Activated CD8-positive, alpha-beta T cell treated with anti-CD3 and anti-CD28 coated beads, Interleukin-2, amount 10 ng/mL, durations not matched to agents 7 days and 5 days (primary cell): Measurements from ENCODE around the gene ZFP36L1. TPM values are rescaled to one million over a fixed set of nuclear protein-coding genes. Genes with fewer than 3 reads are reported as not detected.

Experiments used
- ATAC-seq: fragments of 150-1000 bp; cut with Tn5 transposase; one replicate; pipeline ENCODE4 v1.10.0; 2021; ENCODE audit warnings: moderate library complexity
- CTCF ChIA-PET: fragments of 350-600 bp; sonication (Branson Sonifier 250); formaldehyde crosslinking; loops from one replicate; lab custom pipeline; 2021; ENCODE audit warnings: antibody characterized with exemption; lab: Charles Lee
- POLR2A ChIA-PET: fragments of 350-600 bp; sonication (Branson Sonifier 250); formaldehyde crosslinking; loops from one replicate; lab custom pipeline; 2021; ENCODE audit warnings: antibody characterized with exemption; lab: Charles Lee
- DNase-seq: peaks from one replicate; pipeline ENCODE4 v3.0.0-alpha.2; 2020
- H3K27ac Mint-ChIP-seq: one replicate; pipeline ENCODE4 v1.8.0; 2021; ENCODE audit warnings: mild to moderate bottlenecking, mixed read lengths
- H3K27me3 Mint-ChIP-seq: one replicate; pipeline ENCODE4 v1.8.0; 2021; ENCODE audit warnings: low read depth, mixed read lengths
- H3K36me3 Mint-ChIP-seq: one replicate; pipeline ENCODE4 v1.8.0; 2021; ENCODE audit warnings: low read depth, mixed read lengths
- H3K4me1 Mint-ChIP-seq: one replicate; pipeline ENCODE4 v1.8.0; 2021; ENCODE audit warnings: low read depth, mixed read lengths
- H3K4me3 Mint-ChIP-seq: one replicate; pipeline ENCODE4 v1.8.0; 2021; ENCODE audit warnings: mild to moderate bottlenecking, mixed read lengths
- H3K9me3 Mint-ChIP-seq: one replicate; pipeline ENCODE4 v1.8.0; 2022; ENCODE audit warnings: mixed read lengths; ENCODE audit not compliant: insufficient read depth
- total RNA-seq, 2 experiments: library from RNA; stranded (reverse); gene quantifications; one replicate each; pipeline ENCODE4 v1.2.3, GENCODE V29; 2021

The ZFP36L1 gene
- total RNA-seq, 2 experiments from 2014 or later, result 63.3 to 73.2 TPM

- Mint-ChIP-seq H3K27ac (no peak overlapping the region), H3K36me3 (no peaks in the 10 kb centered on the region), H3K4me3 (no peak overlapping the region), H3K9me3 (no peaks in the 10 kb centered on the region), H3K27me3 (peaks cover 9% of the 10 kb centered on the region), H3K4me1 (no peaks in the 10 kb centered on the region)
- ATAC-seq (no peak), DNase-seq (no peak)
- CTCF ChIA-PET, result no interaction called here
- POLR2A ChIA-PET, result no interaction called here
Measured at GRCh38 chr14:68748691-68749090, 44.2 kb downstream of the ZFP36L1 start.

- Mint-ChIP-seq H3K4me3 (no peak overlapping the region), H3K36me3 (no peaks in the 10 kb centered on the region), H3K27me3 (peaks cover 9% of the 10 kb centered on the region), H3K4me1 (no peaks in the 10 kb centered on the region), H3K27ac (no peak overlapping the region), H3K9me3 (no peaks in the 10 kb centered on the region)
- no peak for ATAC-seq
- POLR2A ChIA-PET, result no interaction called here
- CTCF ChIA-PET, result no interaction called here
- no peak for DNase-seq
Measured at GRCh38 chr14:68748260-68748659, 44.6 kb downstream of the ZFP36L1 start.

GRCh38 chr14:68747393-68747792 lies 45.5 kb downstream of the ZFP36L1 start:
- no peak overlapping the region for H3K27ac Mint-ChIP-seq
- no peak for DNase-seq
- ATAC-seq, result no peak
- H3K9me3 Mint-ChIP-seq, result no peaks in the 10 kb centered on the region
- peaks cover 9% of the 10 kb centered on the region for H3K27me3 Mint-ChIP-seq
- H3K4me3 Mint-ChIP-seq, result no peak overlapping the region
- CTCF ChIA-PET, result no interaction called here
- no peaks in the 10 kb centered on the region for H3K4me1 Mint-ChIP-seq
- no peaks in the 10 kb centered on the region for H3K36me3 Mint-ChIP-seq
- POLR2A ChIA-PET, result no interaction called here

- Mint-ChIP-seq H3K4me3 (no peak overlapping the region), H3K27ac (no peak overlapping the region), H3K9me3 (peaks cover 6% of the 10 kb centered on the region), H3K27me3 (peaks cover 6% of the 10 kb centered on the region), H3K4me1 (no peaks in the 10 kb centered on the region), H3K36me3 (peaks cover 2% of the 10 kb centered on the region)
- ChIA-PET CTCF (no interaction called here), POLR2A (no interaction called here)
- DNase-seq (no peak), ATAC-seq (no peak)
Measured at GRCh38 chr14:68744613-68745012, 48.3 kb downstream of the ZFP36L1 start.

DNA sequence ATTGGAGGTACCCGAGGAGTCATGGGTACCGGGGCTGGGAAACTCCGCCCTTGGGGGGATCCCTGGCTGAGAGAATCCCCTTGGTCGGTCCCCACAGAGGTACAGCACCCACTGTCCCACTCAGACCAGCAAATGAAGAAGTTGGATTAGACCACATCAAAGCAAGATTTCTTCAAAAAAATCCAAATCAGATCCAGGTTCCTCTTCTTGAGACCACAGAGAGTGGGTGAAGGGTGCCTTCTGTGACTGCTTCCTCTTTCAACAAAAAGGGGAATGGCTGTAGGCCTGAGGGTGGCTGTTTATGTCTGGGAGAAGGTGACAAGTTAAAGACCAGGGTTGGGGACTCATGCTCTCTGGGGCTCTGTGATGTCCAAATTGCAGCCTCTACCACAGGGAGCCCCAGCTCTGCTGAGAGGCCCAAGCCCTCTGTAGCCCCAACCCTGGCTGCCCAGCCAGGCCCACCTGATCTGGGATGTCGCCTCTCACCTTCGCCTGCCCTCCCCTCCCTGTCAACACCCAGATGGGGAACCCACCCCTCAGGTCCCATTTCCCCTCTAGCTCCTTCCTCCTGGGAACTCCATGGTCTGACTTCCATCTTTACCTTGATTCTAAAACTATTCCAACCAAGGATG lies 50.9 kb downstream of the ZFP36L1 start:
- no peak for DNase-seq
- peaks cover 4% of the 10 kb centered on the region for H3K27me3 Mint-ChIP-seq
- H3K36me3 Mint-ChIP-seq, result peaks cover 2% of the 10 kb centered on the region
- ChIA-PET POLR2A (no interaction called here), CTCF (no interaction called here)
- no peak overlapping the region for H3K4me3 Mint-ChIP-seq
- H3K27ac Mint-ChIP-seq, result no peak overlapping the region
- peaks cover 6% of the 10 kb centered on the region for H3K9me3 Mint-ChIP-seq
- H3K4me1 Mint-ChIP-seq, result no peaks in the 10 kb centered on the region
- ATAC-seq, result no peak

DNA sequence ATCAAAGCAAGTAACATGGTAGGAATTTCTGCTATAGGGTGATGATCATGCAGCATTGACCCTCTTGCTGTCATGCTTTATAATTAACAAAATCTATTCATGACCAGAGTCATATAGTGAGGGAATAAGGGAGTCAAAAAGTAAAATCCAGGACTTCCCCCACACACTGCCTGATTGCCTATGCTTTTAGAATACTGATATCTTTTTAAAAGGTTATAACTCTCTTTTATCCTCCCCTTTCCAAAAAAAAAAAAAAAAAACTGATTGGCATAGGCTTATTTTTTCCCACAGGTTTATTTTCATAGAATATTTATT lies 51.4 kb downstream of the ZFP36L1 start:
- Mint-ChIP-seq H3K27me3 (peaks cover 4% of the 10 kb centered on the region), H3K4me1 (peaks cover 1% of the 10 kb centered on the region), H3K36me3 (peaks cover 2% of the 10 kb centered on the region), H3K9me3 (peaks cover 6% of the 10 kb centered on the region), H3K27ac (no peak overlapping the region), H3K4me3 (no peak overlapping the region)
- ATAC-seq, result no peak
- DNase-seq, result no peak
- POLR2A ChIA-PET, result no interaction called here
- CTCF ChIA-PET, result interaction anchor here (1.5 kb wide), 1 partner anchor 34 kb away, joined by 3 read pairs; no protein-coding TSS in a partner anchor

GRCh38 chr14:68740788-68741476 lies 51.9 kb downstream of the ZFP36L1 start:
- Mint-ChIP-seq H3K9me3 (peaks cover 6% of the 10 kb centered on the region), H3K4me1 (peaks cover 6% of the 10 kb centered on the region), H3K4me3 (no peak overlapping the region), H3K36me3 (peaks cover 2% of the 10 kb centered on the region), H3K27me3 (peaks cover 4% of the 10 kb centered on the region), H3K27ac (no peak overlapping the region)
- DNase-seq, result no peak
- CTCF ChIA-PET, result interaction anchor here (0.8 to 1.5 kb wide), 2 partner anchors 34 to 39 kb away, joined by 3 read pairs; no protein-coding TSS in a partner anchor
- ATAC-seq, result no peak
- POLR2A ChIA-PET, result interaction anchor here (0.7 kb wide), 1 partner anchor 46 kb away, joined by 3 read pairs; no protein-coding TSS in a partner anchor

GRCh38 chr14:68739701-68740100 lies 53.2 kb downstream of the ZFP36L1 start:
- no peak for DNase-seq
- Mint-ChIP-seq H3K4me1 (peaks cover 13% of the 10 kb centered on the region), H3K4me3 (no peak overlapping the region), H3K9me3 (peaks cover 6% of the 10 kb centered on the region), H3K27ac (no peak overlapping the region), H3K27me3 (no peaks in the 10 kb centered on the region), H3K36me3 (peaks cover 2% of the 10 kb centered on the region)
- ATAC-seq, result no peak
- ChIA-PET CTCF (no interaction called here), POLR2A (no interaction called here)

DNA sequence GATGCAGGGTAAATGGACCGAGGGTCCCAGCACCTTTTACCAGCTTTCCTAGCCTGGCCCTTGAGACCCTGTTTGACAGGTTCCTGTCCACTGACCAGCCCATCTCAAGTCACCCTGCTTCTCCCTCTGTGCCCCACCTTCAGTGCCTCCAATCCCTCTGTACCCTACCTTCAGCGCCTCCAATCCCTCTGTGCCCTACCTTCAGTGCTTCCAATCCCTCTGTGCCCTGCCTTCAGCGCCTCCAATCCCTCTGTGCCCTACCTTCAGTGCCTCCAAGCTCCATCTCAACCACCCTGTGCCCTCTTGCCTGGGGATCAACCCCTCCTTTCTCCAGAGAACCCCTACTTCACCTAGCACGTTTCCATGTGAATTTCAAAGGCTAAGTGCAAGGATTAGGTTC lies 54.3 kb downstream of the ZFP36L1 start:
- H3K27me3 Mint-ChIP-seq, result no peaks in the 10 kb centered on the region
- no peak for DNase-seq
- H3K27ac Mint-ChIP-seq, result peak overlapping the region; percentile 23
- no peak for ATAC-seq
- H3K9me3 Mint-ChIP-seq, result peaks cover 6% of the 10 kb centered on the region
- ChIA-PET POLR2A (interaction anchor here (0.6 kb wide), 1 partner anchor 499 kb away, joined by 3 read pairs; no protein-coding TSS in a partner anchor), CTCF (no interaction called here)
- peaks cover 24% of the 10 kb centered on the region for H3K4me1 Mint-ChIP-seq
- H3K36me3 Mint-ChIP-seq, result peaks cover 2% of the 10 kb centered on the region
- no peak overlapping the region for H3K4me3 Mint-ChIP-seq

Other genes with a start within 250 kb of the ZFP36L1 start
- 10 to 100 TPM; 51.4 to 56.1 TPM for gene ACTN1, start 186.2 kb upstream of the ZFP36L1 start, total RNA-seq